Endodermal cell (in vitro differentiated cells): ENCODE data around the gene NDUFB11. TPM values are rescaled to one million over a fixed set of nuclear protein-coding genes. Genes with fewer than 3 reads are reported as not detected.

Experiments used
- DNase-seq: peaks from one replicate; pipeline ENCODE4 v3.0.0-alpha.2; 2017
- H3K27ac ChIP-seq: 2 replicates; pipeline ENCODE4 v1.5.1; 2013; ENCODE audit warnings: mild to moderate bottlenecking, low read depth, low read length, moderate library complexity
- H3K27me3 ChIP-seq: 2 replicates; pipeline ENCODE4 v1.6.1; 2013; ENCODE audit warnings: mild to moderate bottlenecking, low read length, moderate library complexity; ENCODE audit not compliant: insufficient read depth, control insufficient read depth, poor library complexity, severe bottlenecking
- H3K36me3 ChIP-seq: 2 replicates; pipeline ENCODE4 v1.7.0; 2013; ENCODE audit warnings: mild to moderate bottlenecking, low read length, moderate library complexity; ENCODE audit not compliant: control insufficient read depth, insufficient read depth
- H3K4me1 ChIP-seq: one replicate; pipeline ENCODE4 v1.7.0; 2013; ENCODE audit warnings: low read length; ENCODE audit not compliant: control insufficient read depth, insufficient read depth
- H3K4me3 ChIP-seq: 2 replicates; pipeline ENCODE4 v1.5.1; 2013; ENCODE audit warnings: mild to moderate bottlenecking, low read length, moderate library complexity
- H3K9ac ChIP-seq: 2 replicates; pipeline ENCODE4 v1.6.1; 2013; ENCODE audit warnings: mild to moderate bottlenecking, low read length, moderate library complexity; ENCODE audit not compliant: poor library complexity, severe bottlenecking; ENCODE audit errors: extremely low read depth
- H3K9me3 ChIP-seq: 2 replicates; pipeline ENCODE4 v1.6.1; 2013; ENCODE audit warnings: mild to moderate bottlenecking, low read length, moderate library complexity; ENCODE audit not compliant: control insufficient read depth
- H3K27ac Mint-ChIP-seq: 2 replicates; pipeline ENCODE4 v1.8.0; 2020; ENCODE audit warnings: mixed read lengths
- H3K27me3 Mint-ChIP-seq: 2 replicates; pipeline ENCODE4 v1.8.0; 2021; ENCODE audit warnings: mild to moderate bottlenecking, mixed read lengths; ENCODE audit not compliant: insufficient read depth
- H3K36me3 Mint-ChIP-seq: 2 replicates; pipeline ENCODE4 v1.8.0; 2020; ENCODE audit warnings: low read depth, mixed read lengths
- H3K4me1 Mint-ChIP-seq: 2 replicates; pipeline ENCODE4 v1.8.0; 2020; ENCODE audit warnings: mixed read lengths
- H3K4me3 Mint-ChIP-seq: 2 replicates; pipeline ENCODE4 v1.8.0; 2020; ENCODE audit warnings: mild to moderate bottlenecking, moderate library complexity, mixed read lengths
- H3K9me3 Mint-ChIP-seq: 2 replicates; pipeline ENCODE4 v1.8.0; 2020; ENCODE audit warnings: mild to moderate bottlenecking, mixed read lengths
- WGBS, 2 experiments: methylation state at CpG; one replicate each; pipeline versions ENCODE4 v1.1.5 to v1.1.7; 2013; ENCODE audit warnings: missing lambda C conversion rate in 2 of 2, mixed read lengths in 1 of 2; ENCODE audit not compliant: insufficient coverage in 1 of 2, insufficient read length in 1 of 2; 5-methylcytosine and 5-hydroxymethylcytosine counted together
- total RNA-seq, 2 donors: library from RNA; stranded (reverse); fragmentation: NEBNext Ultra II Directional in 1 of 2; extraction: Animal tissue kit (Norgen Biotek cat#: 25700) in 1 of 2; gene quantifications; 2 replicates in 1 of 2; 3 replicates in 1 of 2; pipeline ENCODE4 v1.2.1, GENCODE V29; 2021
- TF ChIP-seq, protein P1 (sequence below): fragments of 200-600 bp; sonication (generic); conservative IDR thresholded peaks from 2 replicates; pipeline ENCODE4 v1.5.0; 2021; ENCODE audit warnings: antibody characterized with exemption, mild to moderate bottlenecking

Gene NDUFB11
- total RNA-seq, 2 donors from 2014 or later = 86.1 to 108 TPM

GRCh38 chrX:47151435-47151834 is 6.9 kb upstream of the NDUFB11 start:
- H3K9ac ChIP-seq = no peak overlapping the region
- H3K4me1 Mint-ChIP-seq = no peaks in the 10 kb centered on the region
- TF ChIP-seq, protein P1, sequence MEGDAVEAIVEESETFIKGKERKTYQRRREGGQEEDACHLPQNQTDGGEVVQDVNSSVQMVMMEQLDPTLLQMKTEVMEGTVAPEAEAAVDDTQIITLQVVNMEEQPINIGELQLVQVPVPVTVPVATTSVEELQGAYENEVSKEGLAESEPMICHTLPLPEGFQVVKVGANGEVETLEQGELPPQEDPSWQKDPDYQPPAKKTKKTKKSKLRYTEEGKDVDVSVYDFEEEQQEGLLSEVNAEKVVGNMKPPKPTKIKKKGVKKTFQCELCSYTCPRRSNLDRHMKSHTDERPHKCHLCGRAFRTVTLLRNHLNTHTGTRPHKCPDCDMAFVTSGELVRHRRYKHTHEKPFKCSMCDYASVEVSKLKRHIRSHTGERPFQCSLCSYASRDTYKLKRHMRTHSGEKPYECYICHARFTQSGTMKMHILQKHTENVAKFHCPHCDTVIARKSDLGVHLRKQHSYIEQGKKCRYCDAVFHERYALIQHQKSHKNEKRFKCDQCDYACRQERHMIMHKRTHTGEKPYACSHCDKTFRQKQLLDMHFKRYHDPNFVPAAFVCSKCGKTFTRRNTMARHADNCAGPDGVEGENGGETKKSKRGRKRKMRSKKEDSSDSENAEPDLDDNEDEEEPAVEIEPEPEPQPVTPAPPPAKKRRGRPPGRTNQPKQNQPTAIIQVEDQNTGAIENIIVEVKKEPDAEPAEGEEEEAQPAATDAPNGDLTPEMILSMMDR = no peak
- H3K9me3 Mint-ChIP-seq = peaks cover 41% of the 10 kb centered on the region
- no peak overlapping the region for H3K4me3 ChIP-seq
- no peaks in the 10 kb centered on the region for H3K4me1 ChIP-seq
- H3K4me3 Mint-ChIP-seq = no peak overlapping the region
- peaks cover 25% of the 10 kb centered on the region for H3K36me3 Mint-ChIP-seq
- H3K27ac ChIP-seq = no peak overlapping the region
- peaks cover 37% of the 10 kb centered on the region for H3K36me3 ChIP-seq
- no peaks in the 10 kb centered on the region for H3K27me3 Mint-ChIP-seq
- H3K27ac Mint-ChIP-seq = no peak overlapping the region
- H3K9me3 ChIP-seq = no peaks in the 10 kb centered on the region
- no peak for DNase-seq
- no peaks in the 10 kb centered on the region for H3K27me3 ChIP-seq

DNA sequence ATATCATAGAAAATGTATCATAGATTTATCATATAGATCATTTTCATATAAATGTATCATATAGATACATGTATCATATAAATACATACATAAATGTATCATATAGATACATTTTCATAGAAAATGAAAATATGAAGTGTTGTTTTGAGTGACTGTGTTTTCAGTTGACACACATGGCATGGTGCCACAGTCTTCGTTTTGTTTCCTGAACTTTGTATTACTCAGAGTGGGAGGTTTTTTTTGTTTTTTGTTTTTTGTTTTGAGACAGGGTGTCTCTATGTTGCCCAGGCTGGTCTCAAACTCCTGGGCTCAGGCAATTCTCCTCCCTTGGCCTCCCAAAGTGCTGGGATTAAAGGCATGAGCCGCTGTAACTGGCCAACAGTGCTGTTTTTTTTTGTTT is 4.4 kb upstream of the NDUFB11 start:
- Histone ChIP-seq H3K36me3 (peaks cover 23% of the 10 kb centered on the region), H3K4me3 (no peak overlapping the region), H3K9ac (no peak overlapping the region), H3K27ac (no peak overlapping the region), H3K27me3 (no peaks in the 10 kb centered on the region), H3K9me3 (no peaks in the 10 kb centered on the region), H3K4me1 (no peaks in the 10 kb centered on the region)
- H3K9me3 Mint-ChIP-seq = peaks cover 52% of the 10 kb centered on the region
- H3K27ac Mint-ChIP-seq = no peak overlapping the region
- no peaks in the 10 kb centered on the region for H3K27me3 Mint-ChIP-seq
- 100% methylated on average over 2 of the region's 2 CpGs; no CpG with 5 or more reads in 1 of the 2 experiments for WGBS, 2 experiments
- H3K4me3 Mint-ChIP-seq = no peak overlapping the region
- TF ChIP-seq, protein P1 = no peak
- H3K36me3 Mint-ChIP-seq = peaks cover 15% of the 10 kb centered on the region
- no peak for DNase-seq
- H3K4me1 Mint-ChIP-seq = no peaks in the 10 kb centered on the region

GRCh38 chrX:47146936-47147859 is 2.7 kb upstream of the NDUFB11 start:
- Histone ChIP-seq H3K9me3 (no peaks in the 10 kb centered on the region), H3K36me3 (peaks cover 18% of the 10 kb centered on the region), H3K4me3 (peak overlapping the region; percentile 87), H3K27ac (no peak overlapping the region), H3K4me1 (no peaks in the 10 kb centered on the region), H3K9ac (no peak overlapping the region), H3K27me3 (no peaks in the 10 kb centered on the region)
- TF ChIP-seq, protein P1 = no peak
- peaks cover 58% of the 10 kb centered on the region for H3K9me3 Mint-ChIP-seq
- DNase-seq = no peak
- H3K27ac Mint-ChIP-seq = peak overlapping the region; percentile 75
- WGBS, 2 experiments = 90 to 92% methylated on average over 4 to 12 of the region's 12 CpGs
- H3K4me1 Mint-ChIP-seq = no peaks in the 10 kb centered on the region
- H3K4me3 Mint-ChIP-seq = peak overlapping the region; percentile 95
- peaks cover 17% of the 10 kb centered on the region for H3K36me3 Mint-ChIP-seq
- no peaks in the 10 kb centered on the region for H3K27me3 Mint-ChIP-seq
